GM12878 (cell line): ENCODE measurements around the gene SPG7. TPM values are rescaled to one million over a fixed set of nuclear protein-coding genes. Genes with fewer than 3 reads are reported as not detected.

Source experiments
- ATAC-seq: fragments of 200-7000 bp; cut with Tn5 transposase; 3 replicates; pipeline ENCODE4 v1.9.1; 2020; ENCODE audit warnings: mild to moderate bottlenecking, moderate library complexity
- BruUV-seq: library from RNA; stranded (reverse); fragments of 400-500 nt; replicated peaks from 2 replicates; lab custom pipeline; 2021; lab: Mats Ljungman, UMichigan
- CTCF ChIA-PET: fragments of 300-600 bp; sonication (Branson Sonifier 250); formaldehyde crosslinking; extraction: SDS; loops from one replicate; lab custom pipeline; 2021; ENCODE audit warnings: inconsistent platforms; lab: Yijun Ruan, JAX
- POLR2A ChIA-PET: fragments of 350-600 bp; formaldehyde crosslinking; extraction: SDS; loops from one replicate; lab custom pipeline; 2021; ENCODE audit warnings: inconsistent platforms; lab: Charles Lee
- RAD21 ChIA-PET: fragments of 300-600 bp; sonication (Branson Sonifier 250); formaldehyde crosslinking; loops from one replicate; lab custom pipeline; 2023; ENCODE audit warnings: antibody characterized with exemption; ENCODE audit not compliant: unreplicated experiment; lab: Charles Lee
- SMC1A ChIA-PET: fragments of 300-600 bp; sonication (Branson Sonifier 250); formaldehyde crosslinking; loops from one replicate; lab custom pipeline; 2023; ENCODE audit not compliant: unreplicated experiment, uncharacterized antibody; lab: Charles Lee
- DNase-seq: peaks from one replicate; pipeline ENCODE4 v3.0.0-alpha.2; 2011; ENCODE audit warnings: low read depth, low spot score
- FAIRE-seq: peaks from 3 replicates; lab custom pipeline; 2011; peaks lifted over from hg19 to GRCh38; lab: Jason Lieb, UNC
- H2AFZ ChIP-seq: 2 replicates; pipeline ENCODE4 v1.6.0; 2011; ENCODE audit warnings: low read depth, low read length, control low read depth; ENCODE audit not compliant: control insufficient read depth
- H3K27ac ChIP-seq: 2 replicates; pipeline ENCODE4 v1.5.1; 2011; ENCODE audit warnings: control low read depth; ENCODE audit not compliant: control insufficient read depth, insufficient read depth
- H3K27me3 ChIP-seq, 2 experiments: replicated peaks in 1 of 2; 2 replicates each; pipeline versions ENCODE4 v1.6.0 to v1.6.1; 2011; ENCODE audit warnings: low read length in 1 of 2; ENCODE audit not compliant: control insufficient read depth in 2 of 2, insufficient read depth in 2 of 2
- H3K36me3 ChIP-seq, 2 experiments: 2 replicates each; pipeline ENCODE4 v1.5.1; 2011; ENCODE audit warnings: low read length in 1 of 2; ENCODE audit not compliant: control insufficient read depth in 2 of 2, insufficient read depth in 2 of 2
- H3K4me1 ChIP-seq: 2 replicates; pipeline ENCODE4 v1.6.1; 2011; ENCODE audit warnings: mild to moderate bottlenecking, low read length, moderate library complexity, mixed read lengths; ENCODE audit not compliant: control insufficient read depth, insufficient read depth
- H3K4me2 ChIP-seq: 2 replicates; pipeline ENCODE4 v1.6.0; 2011; ENCODE audit warnings: control low read depth; ENCODE audit not compliant: control insufficient read depth, insufficient read depth
- H3K4me3 ChIP-seq: fragments of 200-600 bp; sonication (generic); 2 replicates; pipeline ENCODE4 v1.5.1; 2016
- H3K79me2 ChIP-seq: 2 replicates; pipeline ENCODE4 v1.6.0; 2011; ENCODE audit warnings: low read length; ENCODE audit not compliant: control insufficient read depth, insufficient read depth
- H3K9ac ChIP-seq: 2 replicates; pipeline ENCODE4 v1.8.0; 2011; ENCODE audit warnings: low read length, control low read depth, mixed read lengths; ENCODE audit not compliant: control insufficient read depth, insufficient read depth
- H3K9me3 ChIP-seq: replicated peaks from 3 replicates; pipeline ENCODE4 v1.5.1; 2011; ENCODE audit warnings: mild to moderate bottlenecking, low read length; ENCODE audit not compliant: control insufficient read depth, insufficient read depth
- H4K20me1 ChIP-seq: 2 replicates; pipeline ENCODE4 v1.6.0; 2011; ENCODE audit not compliant: control insufficient read depth, insufficient read depth
- CBX5 ChIP-seq: sonication (generic); IDR thresholded peaks from 2 replicates; pipeline ENCODE4 v1.6.1; 2016; ENCODE audit warnings: low read depth, moderate library complexity, mild to moderate bottlenecking, inconsistent platforms
- CUX1 ChIP-seq: IDR thresholded peaks from 2 replicates; pipeline ENCODE4 v1.6.1; 2012; ENCODE audit warnings: improper control_type of control experiment, low read depth, low read length; ENCODE audit not compliant: insufficient replicate concordance
- NFYB ChIP-seq: IDR thresholded peaks from 2 replicates; pipeline ENCODE4 v1.6.1; 2011; ENCODE audit warnings: low read depth, mild to moderate bottlenecking, low read length, improper control_type of control experiment, moderate library complexity; ENCODE audit not compliant: insufficient read depth
- NR2F1 ChIP-seq: fragments of 450-650 bp; conservative IDR thresholded peaks from 2 replicates; pipeline ENCODE4 v1.6.1; 2017; ENCODE audit warnings: mild to moderate bottlenecking
- PBX3 ChIP-seq: IDR thresholded peaks from 2 replicates; pipeline ENCODE4 v1.6.1; 2011; ENCODE audit warnings: mild to moderate bottlenecking, low read depth, low read length, moderate library complexity; ENCODE audit not compliant: insufficient replicate concordance
- POLR2A ChIP-seq: IDR thresholded peaks from 2 replicates; pipeline ENCODE4 v1.6.1; 2011; ENCODE audit warnings: low read depth, mild to moderate bottlenecking, low read length
- SMAD1 ChIP-seq: fragments of 450-650 bp; IDR thresholded peaks from 2 replicates; pipeline ENCODE4 v1.6.1; 2018; ENCODE audit warnings: mild to moderate bottlenecking, low read depth; ENCODE audit not compliant: partially characterized antibody
- TBL1XR1 ChIP-seq: IDR thresholded peaks from 2 replicates; pipeline ENCODE4 v1.6.1; 2012; ENCODE audit warnings: low read depth, low read length, improper control_type of control experiment
- WGBS: methylation state at CpG from one replicate; pipeline ENCODE4 v1.1.6; 2016; ENCODE audit warnings: low lambda C conversion rate; ENCODE audit not compliant: insufficient replicate concordance, insufficient coverage; ENCODE audit errors: missing lambda C conversion rate; 5-methylcytosine and 5-hydroxymethylcytosine counted together
- in situ Hi-C: fragments of 300-500 bp; cut with MboI; formaldehyde crosslinking; loops from 9 replicates; pipeline ENCODE4 v1.14.3; 2018; ENCODE audit warnings: mixed read lengths
- intact Hi-C: fragments of 100-400 bp; cut with micrococcal nuclease; formaldehyde crosslinking; loops from one replicate; pipeline ENCODE4 v1.14.2; 2022; ENCODE audit not compliant: unreplicated experiment
- polyA plus RNA-seq, 11 experiments: library from polyadenylated mRNA; depleted of rRNA in 4 of 11; unstranded in 6 of 11; stranded (reverse) in 5 of 11; fragments of >200 nt; fragmentation: Nextera tagmentation in 4 of 11; fragmentation: Illumina TruSeq in 1 of 11; extraction: Ambion mirVana in 4 of 11; extraction: Trizol in 1 of 11; gene quantifications; 1 replicate in 1 of 11; 2 replicates in 10 of 11; pipeline versions ENCODE4 v1.2.1 to v1.2.3, GENCODE V29; 2011 to 2016; ENCODE audit warnings: inconsistent platforms in 2 of 11, missing spikeins in 2 of 11, low read depth in 1 of 11
- total RNA-seq, 4 experiments: library from RNA; depleted of rRNA in 3 of 4; stranded (reverse); fragments of >200 nt in 3 of 4; fragmentation: Illumina TruSeq in 1 of 4; extraction: Trizol in 1 of 4; gene quantifications; 2 replicates each; pipeline versions ENCODE4 v1.2.1 to v1.2.3, GENCODE V29; 2013 to 2021

The SPG7 gene
- total and polyA plus RNA-seq, 10 of the 15 experiments (the other 5 are each of a cell fraction or from before 2014, with no cell fraction given) = 5.9 to 75.9 (median 52.5) TPM

- TF ChIP-seq TBL1XR1 (no peak; the same call in 1 of the 2 replicates), CBX5 (0 out of 2 replicates have a peak, but pooled peaks have one; percentile 21), PBX3 (no peak), NR2F1 (peak; percentile 70)
Measured at GRCh38 chr16:89560378-89561141, 52.4 kb downstream of the SPG7 start, which contains the start of gene RPL13 (continued).

- WGBS = under 1% methylated on average over 58 of the region's 58 CpGs
- ChIA-PET SMC1A (no interaction called here), POLR2A (interaction anchor here (0.6 to 1.5 kb wide), 2 partner anchors 139 to 306 kb away, joined by 3 to 5 read pairs; no protein-coding TSS in a partner anchor), CTCF (no interaction called here), RAD21 (no interaction called here)
- Histone ChIP-seq H3K4me1 (peaks cover 25% of the 10 kb centered on the region), H3K4me3 (peak overlapping the region; percentile 89), H3K27me3 (no peaks in the 10 kb centered on the region), H2AFZ (no peak overlapping the region), H4K20me1 (peaks cover 29% of the 10 kb centered on the region), H3K4me2 (peak overlapping the region; percentile 89), H3K9ac (peak overlapping the region; percentile 83), H3K36me3 (peaks cover 22 to 25% of the 10 kb centered on the region in 2 experiments), H3K27ac (peak overlapping the region; percentile 81), H3K9me3 (no peaks in the 10 kb centered on the region), H3K79me2 (peaks cover 37% of the 10 kb centered on the region)
- in situ Hi-C loops (no loop called here), intact Hi-C loops (loop anchor here (2.0 to 5.0 kb wide), 2 partner anchors 53 to 74 kb away; partner anchors contain the start of gene SPG7)
- ATAC-seq = no peak; the same call in 2 of the 3 replicates
- no peak for DNase-seq
- FAIRE-seq = peak; percentile 7
- no TSS peak for BruUV-seq
- TF ChIP-seq NFYB (no peak), SMAD1 (no peak), POLR2A (peak; percentile 17), CUX1 (no peak)
Measured at GRCh38 chr16:89561142-89561883, 53.1 kb downstream of the SPG7 start.
